ENCODE data around the gene CNOT2. TPM values are rescaled to one million over a fixed set of nuclear protein-coding genes. Genes with fewer than 3 reads are reported as not detected.
"Not testable (repeated sequence)": the region's sequence is repeated elsewhere in the genome, so short reads cannot be mapped to it uniquely, and the experiment has no call there.

The CNOT2 gene
- total and polyA plus RNA-seq, 2 donors = 42.5 to 296 TPM

- Histone ChIP-seq H3K27ac (ENCODE audit: low read depth) (no peak overlapping the region), H3K36me3 (ENCODE audit: insufficient read depth) (no peaks in the 10 kb centered on the region), H3K4me3 (ENCODE audit: low read depth, low read length) (no peak overlapping the region), H3K4me1 (ENCODE audit: insufficient read depth) (no peaks in the 10 kb centered on the region)
- DNase-seq (ENCODE audit: extremely low spot score) = no peak
Observed at GRCh38 chr12:70290116-70290515, 46.9 kb downstream of the CNOT2 start.

DNA sequence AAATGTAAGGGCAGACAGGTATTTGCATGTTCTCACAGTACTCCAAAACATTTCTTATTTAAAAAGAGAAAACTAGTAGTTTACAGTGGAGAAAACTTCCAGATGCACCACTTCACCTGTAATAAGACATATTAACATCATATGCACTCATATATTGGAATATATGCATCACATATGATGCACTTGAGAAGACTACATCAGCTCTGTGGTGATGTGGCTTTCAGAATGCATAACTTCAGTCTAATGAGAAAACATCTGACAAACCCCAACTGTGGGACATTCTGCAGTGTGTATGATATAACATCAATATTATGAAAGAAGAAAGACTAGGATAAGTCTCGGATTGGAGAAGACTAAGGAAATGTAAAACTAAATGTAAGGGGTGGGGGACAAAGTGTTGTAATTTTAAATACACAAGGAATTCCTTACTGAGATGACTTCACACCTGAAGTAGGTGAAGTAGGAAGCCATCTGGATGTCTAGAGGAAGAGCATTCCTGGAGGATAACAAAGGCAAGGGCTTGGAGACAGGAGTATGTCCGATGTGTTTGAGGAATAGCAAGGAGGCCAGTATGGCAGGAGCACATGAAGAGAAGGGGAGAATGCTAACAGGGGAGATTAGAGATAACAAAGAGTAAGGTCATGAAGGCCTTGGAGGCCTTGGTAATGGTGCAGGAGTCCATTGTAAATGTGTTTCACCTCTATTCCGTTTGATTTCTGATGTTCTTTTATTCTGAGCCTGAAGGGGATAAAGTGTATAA lies 49.0 kb downstream of the CNOT2 start:
- no peaks in the 10 kb centered on the region for H3K36me3 ChIP-seq (ENCODE audit: insufficient read depth)
- 87% methylated on average over 3 of the region's 3 CpGs for WGBS
- DNase-seq (ENCODE audit: extremely low spot score) = no peak
- no peaks in the 10 kb centered on the region for H3K4me1 ChIP-seq (ENCODE audit: insufficient read depth)
- no peak overlapping the region for H3K27ac ChIP-seq (ENCODE audit: low read depth)
- H3K4me3 ChIP-seq (ENCODE audit: low read depth, low read length) = no peak overlapping the region

DNA sequence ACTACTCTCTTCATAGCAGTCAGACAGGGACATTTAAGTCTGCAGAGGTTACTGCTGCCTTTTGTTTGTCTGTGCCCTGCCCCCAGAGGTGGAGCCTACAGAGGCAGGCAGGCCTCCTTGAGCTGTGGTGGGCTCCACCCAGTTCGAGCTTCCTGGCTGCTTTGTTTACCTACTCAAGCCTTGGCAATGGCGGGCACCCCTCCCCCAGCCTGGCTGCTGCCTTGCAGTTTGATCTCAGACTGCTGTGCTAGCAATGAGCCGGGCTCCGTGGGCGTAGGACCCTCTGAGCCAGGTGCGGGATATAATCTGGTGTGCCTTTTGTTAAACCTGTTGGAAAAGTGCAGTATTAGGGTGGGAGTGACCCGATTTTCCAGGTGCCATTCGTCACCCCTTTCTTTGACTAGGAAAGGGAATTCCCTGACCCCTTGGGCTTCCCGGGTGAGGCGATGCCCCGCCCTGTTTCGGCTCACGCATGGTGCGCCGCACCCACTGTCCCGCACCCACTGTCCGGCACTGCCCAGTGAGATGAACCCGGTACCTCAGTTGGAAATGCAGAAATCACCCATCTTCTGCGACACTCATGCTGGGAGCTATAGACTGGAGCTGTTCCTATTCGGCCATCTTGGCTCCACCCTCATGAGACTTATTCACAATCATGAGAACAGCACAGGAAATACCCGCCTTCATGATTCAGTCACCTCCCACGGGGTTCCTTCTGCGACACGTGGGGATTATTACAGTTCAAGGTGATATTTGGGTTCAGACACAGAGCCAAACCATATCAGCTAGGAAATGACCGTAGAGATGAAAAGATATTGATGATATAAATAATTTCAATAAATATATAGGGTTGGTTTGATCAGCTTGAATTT lies 61.7 kb downstream of the CNOT2 start:
- not testable (repeated sequence) for H3K27ac ChIP-seq (ENCODE audit: low read depth); H3K36me3 ChIP-seq (ENCODE audit: insufficient read depth); H3K4me3 ChIP-seq (ENCODE audit: low read depth, low read length); H3K4me1 ChIP-seq (ENCODE audit: insufficient read depth); DNase-seq (ENCODE audit: extremely low spot score)
- WGBS = 90% methylated on average over 25 of the region's 25 CpGs

DNA sequence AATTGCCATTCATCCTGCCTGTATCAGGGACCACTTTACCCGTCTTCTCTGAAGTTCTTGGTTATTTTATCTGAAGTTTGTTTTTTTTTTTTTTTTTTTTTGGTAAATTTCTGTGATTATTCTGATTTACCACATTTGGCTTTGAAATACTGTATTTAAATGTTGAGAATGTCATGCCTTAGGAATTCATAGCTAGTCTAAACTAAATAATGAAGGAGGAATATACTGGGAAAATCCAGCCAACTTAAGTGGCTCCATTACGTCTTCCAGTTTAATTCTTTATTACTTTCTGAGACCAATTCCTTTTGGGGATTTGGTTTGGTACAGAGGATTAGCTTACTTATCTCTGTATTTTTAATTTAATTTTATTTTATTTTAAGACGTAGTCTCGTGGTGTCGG lies 62.6 kb downstream of the CNOT2 start:
- Histone ChIP-seq H3K4me3 (ENCODE audit: low read depth, low read length) (no peak overlapping the region), H3K4me1 (ENCODE audit: insufficient read depth) (no peaks in the 10 kb centered on the region), H3K36me3 (ENCODE audit: insufficient read depth) (no peaks in the 10 kb centered on the region), H3K27ac (ENCODE audit: low read depth) (no peak overlapping the region)
- WGBS = 64% methylated on average over 5 of the region's 5 CpGs
- no peak for DNase-seq (ENCODE audit: extremely low spot score)

- H3K27ac ChIP-seq (ENCODE audit: low read depth) = no peak overlapping the region
- 88% methylated on average over 3 of the region's 3 CpGs for WGBS
- H3K36me3 ChIP-seq (ENCODE audit: insufficient read depth) = no peaks in the 10 kb centered on the region
- no peak for DNase-seq (ENCODE audit: extremely low spot score)
- H3K4me3 ChIP-seq (ENCODE audit: low read depth, low read length) = no peak overlapping the region
- H3K4me1 ChIP-seq (ENCODE audit: insufficient read depth) = no peaks in the 10 kb centered on the region
Observed at GRCh38 chr12:70306676-70307075, 63.4 kb downstream of the CNOT2 start.

- H3K27ac ChIP-seq (ENCODE audit: low read depth) = no peak overlapping the region
- H3K4me3 ChIP-seq (ENCODE audit: low read depth, low read length) = no peak overlapping the region
- H3K36me3 ChIP-seq (ENCODE audit: insufficient read depth) = no peaks in the 10 kb centered on the region
- WGBS = 95% methylated on average over 4 of the region's 4 CpGs
- no peak for DNase-seq (ENCODE audit: extremely low spot score)
- no peaks in the 10 kb centered on the region for H3K4me1 ChIP-seq (ENCODE audit: insufficient read depth)
Observed at GRCh38 chr12:70307868-70308267, 64.6 kb downstream of the CNOT2 start.

DNA sequence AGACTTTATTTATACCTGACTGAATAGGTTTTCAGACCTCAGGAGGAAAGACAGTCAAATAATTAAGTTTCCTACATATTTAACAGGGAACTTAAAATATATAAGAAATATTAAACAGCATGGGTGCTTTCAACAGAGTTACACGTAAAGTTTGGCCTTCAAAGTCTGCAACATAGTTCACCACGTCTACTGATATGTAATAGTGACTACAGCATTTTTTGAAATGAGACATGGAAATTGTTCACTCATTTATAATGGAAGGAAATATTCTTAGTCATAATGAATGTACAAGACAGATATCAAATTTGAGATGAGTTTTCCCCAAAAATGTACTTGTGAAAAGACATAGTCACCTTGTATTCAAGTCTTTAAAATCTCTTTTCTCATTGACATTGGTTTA lies 66.1 kb downstream of the CNOT2 start:
- 99% methylated on average over 2 of the region's 2 CpGs for WGBS
- no peak for DNase-seq (ENCODE audit: extremely low spot score)
- H3K4me1 ChIP-seq (ENCODE audit: insufficient read depth) = no peaks in the 10 kb centered on the region

GRCh38 chr12:70314145-70314544 lies 70.9 kb downstream of the CNOT2 start:
- H3K36me3 ChIP-seq (ENCODE audit: insufficient read depth) = no peaks in the 10 kb centered on the region
- DNase-seq (ENCODE audit: extremely low spot score) = no peak
- no peak overlapping the region for H3K4me3 ChIP-seq (ENCODE audit: low read depth, low read length)
- no peak overlapping the region for H3K27ac ChIP-seq (ENCODE audit: low read depth)
- H3K4me1 ChIP-seq (ENCODE audit: insufficient read depth) = no peaks in the 10 kb centered on the region

More for the DNA sequence above, 66.1 kb downstream of the CNOT2 start:
- H3K36me3 ChIP-seq (ENCODE audit: insufficient read depth) = no peaks in the 10 kb centered on the region
- no peak overlapping the region for H3K27ac ChIP-seq (ENCODE audit: low read depth)
- H3K4me3 ChIP-seq (ENCODE audit: low read depth, low read length) = no peak overlapping the region

- no peak overlapping the region for H3K4me3 ChIP-seq (ENCODE audit: low read depth, low read length)
- WGBS = 82% methylated on average over 3 of the region's 3 CpGs
- no peak for DNase-seq (ENCODE audit: extremely low spot score)
Observed at GRCh38 chr12:70317781-70318180, 74.5 kb downstream of the CNOT2 start.

DNA sequence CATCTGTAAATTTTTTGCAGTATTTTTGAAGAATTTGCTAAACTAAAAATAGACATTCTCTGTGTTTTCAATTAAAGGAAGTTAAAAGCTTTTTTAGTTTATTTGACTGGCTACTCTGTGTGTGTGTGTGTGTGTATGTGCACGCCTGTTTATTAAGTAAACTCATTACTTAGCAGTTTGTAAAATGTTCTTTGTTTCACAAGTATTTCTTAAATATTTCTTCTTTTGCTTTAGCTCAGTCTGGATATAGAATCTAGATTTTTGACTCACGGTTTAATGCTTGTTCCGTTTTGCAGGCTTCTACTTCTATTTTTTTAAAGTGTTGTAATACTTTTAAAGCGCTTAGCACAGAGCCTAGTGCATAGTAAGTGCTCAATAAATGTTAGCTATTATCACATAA lies 76.4 kb downstream of the CNOT2 start:
- no peak for DNase-seq (ENCODE audit: extremely low spot score)
- Histone ChIP-seq H3K4me3 (ENCODE audit: low read depth, low read length) (no peak overlapping the region), H3K36me3 (ENCODE audit: insufficient read depth) (no peaks in the 10 kb centered on the region), H3K27ac (ENCODE audit: low read depth) (no peak overlapping the region), H3K4me1 (ENCODE audit: insufficient read depth) (no peaks in the 10 kb centered on the region)
- 95% methylated on average over 4 of the region's 4 CpGs for WGBS

More at GRCh38 chr12:70317781-70318180, 74.5 kb downstream of the CNOT2 start:
- Histone ChIP-seq H3K4me1 (ENCODE audit: insufficient read depth) (no peaks in the 10 kb centered on the region), H3K36me3 (ENCODE audit: insufficient read depth) (no peaks in the 10 kb centered on the region), H3K27ac (ENCODE audit: low read depth) (no peak overlapping the region)

GRCh38 chr12:70321191-70321590 lies 78.0 kb downstream of the CNOT2 start:
- 96% methylated on average over 2 of the region's 2 CpGs for WGBS

GRCh38 chr12:70327541-70327940 lies 84.3 kb downstream of the CNOT2 start:
- WGBS = 98% methylated on average over 2 of the region's 2 CpGs

More at GRCh38 chr12:70321191-70321590, 78.0 kb downstream of the CNOT2 start:
- H3K4me3 ChIP-seq (ENCODE audit: low read depth, low read length) = no peak overlapping the region
- no peak overlapping the region for H3K27ac ChIP-seq (ENCODE audit: low read depth)
- DNase-seq (ENCODE audit: extremely low spot score) = no peak
- no peaks in the 10 kb centered on the region for H3K4me1 ChIP-seq (ENCODE audit: insufficient read depth)
- H3K36me3 ChIP-seq (ENCODE audit: insufficient read depth) = no peaks in the 10 kb centered on the region

GRCh38 chr12:70329728-70330127 lies 86.5 kb downstream of the CNOT2 start:
- WGBS = 97% methylated on average over 3 of the region's 3 CpGs
- no peak for DNase-seq (ENCODE audit: extremely low spot score)
- Histone ChIP-seq H3K4me1 (ENCODE audit: insufficient read depth) (no peaks in the 10 kb centered on the region), H3K36me3 (ENCODE audit: insufficient read depth) (peaks cover 1% of the 10 kb centered on the region), H3K27ac (ENCODE audit: low read depth) (no peak overlapping the region), H3K4me3 (ENCODE audit: low read depth, low read length) (no peak overlapping the region)

More at GRCh38 chr12:70327541-70327940, 84.3 kb downstream of the CNOT2 start:
- Histone ChIP-seq H3K4me3 (ENCODE audit: low read depth, low read length) (no peak overlapping the region), H3K4me1 (ENCODE audit: insufficient read depth) (no peaks in the 10 kb centered on the region), H3K27ac (ENCODE audit: low read depth) (no peak overlapping the region), H3K36me3 (ENCODE audit: insufficient read depth) (peaks cover 1% of the 10 kb centered on the region)
- no peak for DNase-seq (ENCODE audit: extremely low spot score)

DNA sequence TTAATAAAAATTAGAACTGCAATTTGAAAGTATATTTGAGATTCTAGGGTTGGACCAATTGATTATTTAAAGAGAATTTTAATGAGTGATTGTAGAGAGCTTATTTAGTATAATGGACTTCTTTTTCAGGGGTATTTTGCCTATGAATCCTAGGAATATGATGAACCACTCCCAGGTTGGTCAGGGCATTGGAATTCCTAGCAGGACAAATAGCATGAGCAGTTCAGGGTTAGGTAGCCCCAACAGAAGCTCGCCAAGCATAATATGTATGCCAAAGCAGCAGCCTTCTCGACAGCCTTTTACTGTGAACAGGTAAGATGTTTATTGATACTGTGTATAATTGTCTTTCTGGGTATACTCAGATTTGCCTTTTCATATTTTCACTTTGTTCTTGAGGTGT lies 86.9 kb downstream of the CNOT2 start:
- Histone ChIP-seq H3K36me3 (ENCODE audit: insufficient read depth) (peaks cover 1% of the 10 kb centered on the region), H3K27ac (ENCODE audit: low read depth) (no peak overlapping the region), H3K4me1 (ENCODE audit: insufficient read depth) (no peaks in the 10 kb centered on the region), H3K4me3 (ENCODE audit: low read depth, low read length) (no peak overlapping the region)
- DNase-seq (ENCODE audit: extremely low spot score) = no peak
- 96% methylated on average over 2 of the region's 2 CpGs for WGBS
